Effector memory CD8-positive, alpha-beta T cell (primary cell): ENCODE data around the gene GJC1.
"Not testable (repeated sequence)": the region's sequence is repeated elsewhere in the genome, so short reads cannot be mapped to it uniquely, and the experiment has no call there.

Experiments
- ATAC-seq: fragments of 150-1000 bp; cut with Tn5 transposase; replicated peaks from 2 replicates; pipeline ENCODE4 v1.10.0; 2021; ENCODE audit warnings: mild to moderate bottlenecking, moderate library complexity
- DNase-seq, 3 experiments: peaks; one replicate each; pipeline ENCODE4 v3.0.0; 2021
- H3K27ac Mint-ChIP-seq, 2 donors: one replicate each; pipeline ENCODE4 v1.8.0; 2022; ENCODE audit warnings: mild to moderate bottlenecking in 2 of 2, mixed read lengths in 2 of 2, moderate library complexity in 2 of 2
- H3K27me3 Mint-ChIP-seq, 2 donors: one replicate each; pipeline ENCODE4 v1.8.0; 2022; ENCODE audit warnings: mixed read lengths in 2 of 2
- H3K36me3 Mint-ChIP-seq: one replicate; pipeline ENCODE4 v1.8.0; 2022; ENCODE audit warnings: mild to moderate bottlenecking, moderate library complexity, mixed read lengths; ENCODE audit not compliant: insufficient read depth
- H3K4me1 Mint-ChIP-seq, 2 donors: one replicate each; pipeline ENCODE4 v1.8.0; 2022; ENCODE audit warnings: low read depth in 2 of 2, mixed read lengths in 2 of 2
- H3K4me3 Mint-ChIP-seq, 2 donors: one replicate each; pipeline ENCODE4 v1.8.0; 2022; ENCODE audit warnings: mild to moderate bottlenecking in 2 of 2, mixed read lengths in 2 of 2, moderate library complexity in 2 of 2
- H3K9me3 Mint-ChIP-seq, 2 donors: one replicate each; pipeline ENCODE4 v1.8.0; 2022; ENCODE audit warnings: mixed read lengths in 2 of 2

GJC1 gene

GRCh38 chr17:44832805-44833204, 2.7 kb upstream of the GJC1 start:
- Mint-ChIP-seq H3K4me3 (no peak overlapping the region), H3K27ac (no peak overlapping the region), H3K9me3 (no peaks in the 10 kb centered on the region), H3K4me1 (peaks cover 7 to 8% of the 10 kb centered on the region in 2 donors), H3K36me3 (no peaks in the 10 kb centered on the region), H3K27me3 (peaks cover 50 to 65% of the 10 kb centered on the region in 2 donors)
- DNase-seq = no peak
- no peak for ATAC-seq

GRCh38 chr17:44831371-44831770, 1.3 kb upstream of the GJC1 start:
- Mint-ChIP-seq H3K27me3 (peaks cover 63 to 79% of the 10 kb centered on the region in 2 donors), H3K4me1 (peaks cover 7 to 8% of the 10 kb centered on the region in 2 donors), H3K4me3 (no peak overlapping the region), H3K36me3 (no peaks in the 10 kb centered on the region), H3K9me3 (no peaks in the 10 kb centered on the region), H3K27ac (no peak overlapping the region)
- no peak for ATAC-seq
- no peak for DNase-seq

- H3K9me3 Mint-ChIP-seq = no peaks in the 10 kb centered on the region
- DNase-seq (no peak), ATAC-seq (peak; percentile 43)
- no peaks in the 10 kb centered on the region for H3K36me3 Mint-ChIP-seq
- no peak overlapping the region for H3K27ac Mint-ChIP-seq
- peaks cover 63 to 78% of the 10 kb centered on the region in 2 donors for H3K27me3 Mint-ChIP-seq
- peaks cover 7 to 8% of the 10 kb centered on the region in 2 donors for H3K4me1 Mint-ChIP-seq
- H3K4me3 Mint-ChIP-seq = peak overlapping the region; percentile 69 to 79
Measured at GRCh38 chr17:44830359-44831288, 537 bp upstream of the GJC1 start.

GRCh38 chr17:44828919-44829522, 1.1 kb downstream of the GJC1 start:
- H3K9me3 Mint-ChIP-seq = no peaks in the 10 kb centered on the region
- H3K4me3 Mint-ChIP-seq = peak overlapping the region; percentile 79 to 84
- peaks cover 57 to 70% of the 10 kb centered on the region in 2 donors for H3K27me3 Mint-ChIP-seq
- DNase-seq = peak in 1 of 3 experiments; percentile 16
- peaks cover 7 to 8% of the 10 kb centered on the region in 2 donors for H3K4me1 Mint-ChIP-seq
- no peaks in the 10 kb centered on the region for H3K36me3 Mint-ChIP-seq
- no peak for ATAC-seq
- H3K27ac Mint-ChIP-seq = no peak overlapping the region

DNA sequence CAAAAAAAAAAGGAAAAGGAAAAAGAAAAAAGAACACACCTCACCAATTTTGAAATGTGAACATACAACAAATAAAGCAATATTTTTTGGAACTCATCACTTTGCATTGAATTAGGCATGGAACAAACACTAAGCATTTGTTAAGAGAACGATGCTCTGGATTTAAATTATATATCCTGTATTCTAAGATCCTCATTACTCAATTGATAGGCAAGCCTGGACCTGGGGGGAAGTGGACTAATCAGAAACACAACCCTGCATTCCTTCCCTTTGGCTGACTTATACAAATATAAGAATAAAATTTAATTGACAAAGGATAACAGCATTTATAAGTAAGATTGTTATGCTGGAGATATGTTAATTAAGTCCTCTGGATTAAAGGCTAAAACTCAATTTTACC, 2.2 kb downstream of the GJC1 start:
- H3K27ac Mint-ChIP-seq = no peak overlapping the region
- no peaks in the 10 kb centered on the region for H3K9me3 Mint-ChIP-seq
- no peak overlapping the region for H3K4me3 Mint-ChIP-seq
- H3K4me1 Mint-ChIP-seq = peaks cover 7 to 8% of the 10 kb centered on the region in 2 donors
- peaks cover 53 to 68% of the 10 kb centered on the region in 2 donors for H3K27me3 Mint-ChIP-seq
- ATAC-seq (no peak), DNase-seq (no peak)
- no peaks in the 10 kb centered on the region for H3K36me3 Mint-ChIP-seq

- H3K27me3 Mint-ChIP-seq = peaks cover 42 to 52% of the 10 kb centered on the region in 2 donors
- H3K4me3 Mint-ChIP-seq = no peak overlapping the region
- no peaks in the 10 kb centered on the region for H3K9me3 Mint-ChIP-seq
- no peaks in the 10 kb centered on the region for H3K36me3 Mint-ChIP-seq
- DNase-seq (no peak), ATAC-seq (no peak)
- peaks cover 7 to 8% of the 10 kb centered on the region in 2 donors for H3K4me1 Mint-ChIP-seq
- no peak overlapping the region for H3K27ac Mint-ChIP-seq
Measured at GRCh38 chr17:44826123-44826790, 3.8 kb downstream of the GJC1 start.

- H3K27me3 Mint-ChIP-seq = peaks cover 37 to 42% of the 10 kb centered on the region in 2 donors
- not testable (repeated sequence) for H3K4me3 Mint-ChIP-seq, H3K36me3 Mint-ChIP-seq, DNase-seq, ATAC-seq, H3K4me1 Mint-ChIP-seq, H3K27ac Mint-ChIP-seq, H3K9me3 Mint-ChIP-seq
Measured at GRCh38 chr17:44825236-44825635, 4.9 kb downstream of the GJC1 start.

DNA sequence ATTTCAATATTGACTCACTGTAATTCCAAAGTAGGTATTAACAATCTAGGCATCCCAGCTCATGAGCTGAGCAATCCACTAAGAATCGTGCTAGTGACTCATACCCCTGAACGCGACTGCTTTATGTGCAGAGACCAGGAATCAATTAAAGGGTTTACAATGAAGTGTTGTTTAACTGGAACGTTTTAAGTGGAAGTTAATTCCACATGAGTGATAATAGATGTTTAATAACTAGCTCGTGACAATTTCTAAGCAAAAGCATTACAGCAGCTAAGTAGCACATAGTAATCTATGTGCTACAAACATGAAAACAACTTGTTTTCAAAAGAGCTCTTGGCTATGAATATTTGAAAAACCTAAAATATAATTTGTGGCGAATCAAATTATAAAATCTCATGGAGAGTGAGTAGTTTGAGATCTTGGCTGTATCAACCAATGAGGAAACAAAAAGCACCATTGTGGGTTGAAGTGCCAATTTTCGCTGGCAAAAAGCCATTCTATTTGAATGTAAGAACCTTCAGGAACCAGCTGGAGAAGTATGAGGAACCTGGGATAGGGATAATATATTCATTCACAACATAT, 9.4 kb downstream of the GJC1 start:
- ATAC-seq (no peak), DNase-seq (no peak)
- peaks cover 15 to 30% of the 10 kb centered on the region in 2 donors for H3K27me3 Mint-ChIP-seq
- H3K4me3 Mint-ChIP-seq = no peak overlapping the region
- H3K4me1 Mint-ChIP-seq = no peaks in the 10 kb centered on the region
- no peaks in the 10 kb centered on the region for H3K36me3 Mint-ChIP-seq
- H3K9me3 Mint-ChIP-seq = no peaks in the 10 kb centered on the region
- no peak overlapping the region for H3K27ac Mint-ChIP-seq

DNA sequence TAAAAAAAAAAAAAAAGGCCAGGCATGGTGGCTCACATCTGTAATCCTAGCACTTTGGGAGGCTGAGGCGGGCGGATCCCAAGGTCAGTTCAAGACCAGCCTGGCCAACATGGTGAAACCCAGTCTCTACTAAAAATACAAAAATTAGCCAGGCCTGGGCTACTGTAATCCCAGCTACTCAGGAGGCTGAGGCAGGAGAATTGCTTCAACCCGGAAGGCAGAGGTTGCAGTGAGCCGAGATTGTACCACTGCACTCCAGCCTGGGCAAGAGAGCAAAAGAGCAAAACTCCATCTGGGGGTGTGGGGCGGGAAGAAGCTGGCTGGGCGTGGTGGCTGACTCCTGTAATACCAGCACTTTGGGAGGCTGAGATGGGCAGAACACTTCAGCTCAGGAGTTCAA, 11.6 kb downstream of the GJC1 start:
- not testable (repeated sequence) for H3K4me1 Mint-ChIP-seq, H3K9me3 Mint-ChIP-seq, DNase-seq, ATAC-seq, H3K27ac Mint-ChIP-seq, H3K4me3 Mint-ChIP-seq, H3K36me3 Mint-ChIP-seq
- H3K27me3 Mint-ChIP-seq = peaks cover 16 to 22% of the 10 kb centered on the region in 2 donors

- ATAC-seq (no peak), DNase-seq (no peak)
- peaks cover 15 to 34% of the 10 kb centered on the region in 2 donors for H3K27me3 Mint-ChIP-seq
- no peak overlapping the region for H3K4me3 Mint-ChIP-seq
- H3K27ac Mint-ChIP-seq = no peak overlapping the region
- H3K4me1 Mint-ChIP-seq = no peaks in the 10 kb centered on the region
- no peaks in the 10 kb centered on the region for H3K36me3 Mint-ChIP-seq
- H3K9me3 Mint-ChIP-seq = no peaks in the 10 kb centered on the region
Measured at GRCh38 chr17:44812263-44812662, 17.8 kb downstream of the GJC1 start.

DNA sequence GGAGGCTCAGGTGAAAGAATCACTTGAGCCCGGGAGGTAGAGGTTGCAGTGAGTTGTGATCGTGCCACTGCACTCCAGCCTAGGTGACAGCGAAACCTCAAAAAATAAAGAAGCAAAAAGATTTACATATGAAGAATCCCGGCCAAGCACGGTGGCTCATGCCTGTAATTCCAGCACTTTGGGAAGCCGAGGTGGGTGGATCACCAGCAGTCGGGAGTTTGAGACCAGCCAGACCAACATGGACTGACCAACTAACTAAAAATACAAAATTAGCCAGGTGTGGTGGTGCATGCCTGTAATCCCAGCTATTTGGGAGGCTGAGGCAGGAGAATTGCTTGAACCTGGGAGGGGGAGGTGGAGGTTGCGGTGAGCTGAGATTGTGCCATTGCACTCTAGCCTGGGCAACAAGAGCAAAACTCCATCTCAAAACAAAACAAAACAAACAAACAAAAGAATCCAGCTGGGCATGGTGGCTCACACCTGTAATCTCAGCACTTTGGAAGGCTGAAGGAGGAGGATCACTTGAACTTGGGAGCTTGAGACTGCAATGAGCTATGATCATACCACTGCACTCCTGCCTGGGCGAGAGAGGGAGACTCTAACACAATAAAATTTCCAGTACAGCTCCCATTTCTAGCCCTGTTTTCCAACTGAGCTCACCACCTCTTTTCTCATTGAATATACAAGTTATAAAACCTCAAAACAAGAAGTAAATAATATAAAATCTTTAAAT, 21.3 kb downstream of the GJC1 start:
- ATAC-seq, H3K36me3 Mint-ChIP-seq, H3K4me3 Mint-ChIP-seq, H3K9me3 Mint-ChIP-seq, H3K27ac Mint-ChIP-seq, H3K4me1 Mint-ChIP-seq, DNase-seq: not testable (repeated sequence)
- H3K27me3 Mint-ChIP-seq = peaks cover 26 to 61% of the 10 kb centered on the region in 2 donors

GRCh38 chr17:44808156-44808555, 21.9 kb downstream of the GJC1 start:
- H3K27ac Mint-ChIP-seq = no peak overlapping the region
- ATAC-seq = no peak
- H3K9me3 Mint-ChIP-seq = no peaks in the 10 kb centered on the region

GRCh38 chr17:44807817-44808155, 22.3 kb downstream of the GJC1 start:
- Mint-ChIP-seq H3K27ac (no peak overlapping the region), H3K4me1 (no peaks in the 10 kb centered on the region), H3K9me3 (no peaks in the 10 kb centered on the region), H3K4me3 (no peak overlapping the region), H3K36me3 (no peaks in the 10 kb centered on the region), H3K27me3 (peaks cover 26 to 53% of the 10 kb centered on the region in 2 donors)
- DNase-seq (no peak), ATAC-seq (no peak)

More at GRCh38 chr17:44808156-44808555, 21.9 kb downstream of the GJC1 start:
- Mint-ChIP-seq H3K4me1 (no peaks in the 10 kb centered on the region), H3K4me3 (no peak overlapping the region), H3K36me3 (no peaks in the 10 kb centered on the region), H3K27me3 (peaks cover 26 to 57% of the 10 kb centered on the region in 2 donors)
- DNase-seq = no peak
